ENCODE results near the gene ILKAP.
A peak's percentile ranks its signal among the peaks of the same experiment; 100 is the strongest.

ILKAP gene

DNA sequence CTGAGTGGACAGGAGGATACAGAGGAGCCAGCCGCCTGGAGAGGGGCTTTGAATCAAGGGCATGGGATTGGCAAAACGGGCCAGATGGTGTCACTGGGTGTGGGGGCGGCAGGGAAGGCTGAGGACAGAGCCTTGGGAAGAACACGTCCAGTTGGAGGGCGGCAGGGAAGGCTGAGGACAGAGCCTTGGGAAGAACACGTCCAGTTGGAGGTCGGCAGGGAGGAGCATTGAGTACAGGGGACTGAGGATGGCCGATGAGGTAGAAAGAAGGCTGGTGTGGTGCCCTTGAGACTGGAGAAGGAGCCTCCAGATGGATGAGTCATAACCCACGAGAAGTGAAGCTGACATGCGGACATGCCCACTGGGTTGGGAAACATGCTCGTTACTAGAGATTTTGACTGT, 31.8 kb upstream of the ILKAP start:
- H3K27ac ChIP-seq (ENCODE audit: low read depth, low read length): no peak overlapping the region
- H3K36me3 ChIP-seq (ENCODE audit: insufficient read depth, low read length): no peaks in the 10 kb centered on the region
- no peak overlapping the region for H3K4me3 ChIP-seq (ENCODE audit: low read depth in 1 of 2, low read length in 2 of 2)
- H3K27me3 ChIP-seq (ENCODE audit: control insufficient read depth in 1 of 2, insufficient read depth in 2 of 2, low read length in 2 of 2): no peaks in the 10 kb centered on the region
- H3K9ac ChIP-seq (ENCODE audit: low read length): no peak overlapping the region
- peaks cover 15% of the 10 kb centered on the region for H3K4me1 ChIP-seq (ENCODE audit: insufficient read depth, low read length)
- no peaks in the 10 kb centered on the region for H3K9me3 ChIP-seq (ENCODE audit: low read length)

DNA sequence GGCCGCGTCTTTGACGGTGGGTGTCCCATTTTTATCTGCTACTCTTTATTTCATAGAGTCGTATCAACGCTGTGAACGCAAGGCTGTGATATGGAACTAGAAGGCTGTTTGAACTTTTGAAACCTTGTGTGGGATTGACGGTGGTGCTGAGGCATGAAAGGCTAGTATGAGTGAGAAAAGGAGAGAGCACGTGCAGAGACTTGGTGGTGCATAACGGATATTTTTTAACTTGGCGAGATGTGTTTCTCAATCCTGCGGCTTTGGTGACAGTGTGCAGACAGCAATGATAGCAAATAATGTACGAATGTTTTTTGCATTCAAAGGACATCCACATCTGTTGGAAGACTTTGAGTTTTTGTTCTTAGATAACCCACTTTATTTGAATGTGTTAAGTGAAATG, 30.1 kb upstream of the ILKAP start:
- Histone ChIP-seq H3K27ac (ENCODE audit: low read depth, low read length) (no peak overlapping the region), H3K4me3 (ENCODE audit: low read depth in 1 of 2, low read length in 2 of 2) (no peak overlapping the region), H3K27me3 (ENCODE audit: control insufficient read depth in 1 of 2, insufficient read depth in 2 of 2, low read length in 2 of 2) (no peaks in the 10 kb centered on the region), H3K4me1 (ENCODE audit: insufficient read depth, low read length) (peaks cover 32% of the 10 kb centered on the region), H3K9ac (ENCODE audit: low read length) (no peak overlapping the region), H3K9me3 (ENCODE audit: low read length) (no peaks in the 10 kb centered on the region), H3K36me3 (ENCODE audit: insufficient read depth, low read length) (no peaks in the 10 kb centered on the region)

DNA sequence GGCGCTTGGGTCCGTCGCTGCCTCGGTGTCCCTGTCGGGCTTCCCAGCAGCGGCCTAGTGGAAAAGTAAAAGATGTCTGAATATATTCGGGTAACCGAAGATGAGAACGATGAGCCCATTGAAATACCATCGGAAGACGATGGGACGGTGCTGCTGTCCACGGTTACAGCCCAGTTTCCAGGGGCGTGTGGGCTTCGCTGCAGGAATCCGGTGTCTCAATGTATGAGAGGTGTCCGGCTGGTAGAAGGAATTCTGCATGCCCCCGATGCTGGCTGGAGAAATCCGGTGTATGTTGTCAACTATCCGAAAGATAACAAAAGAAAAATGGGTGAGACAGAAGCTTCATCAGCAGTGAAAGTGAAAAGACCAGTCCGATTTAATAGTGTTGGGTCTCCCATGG, 28.3 kb upstream of the ILKAP start:
- Histone ChIP-seq H3K27ac (ENCODE audit: low read depth, low read length) (no peak overlapping the region), H3K4me3 (ENCODE audit: low read depth in 1 of 2, low read length in 2 of 2) (peak overlapping the region in 1 of 2 donors; percentile 55)

DNA sequence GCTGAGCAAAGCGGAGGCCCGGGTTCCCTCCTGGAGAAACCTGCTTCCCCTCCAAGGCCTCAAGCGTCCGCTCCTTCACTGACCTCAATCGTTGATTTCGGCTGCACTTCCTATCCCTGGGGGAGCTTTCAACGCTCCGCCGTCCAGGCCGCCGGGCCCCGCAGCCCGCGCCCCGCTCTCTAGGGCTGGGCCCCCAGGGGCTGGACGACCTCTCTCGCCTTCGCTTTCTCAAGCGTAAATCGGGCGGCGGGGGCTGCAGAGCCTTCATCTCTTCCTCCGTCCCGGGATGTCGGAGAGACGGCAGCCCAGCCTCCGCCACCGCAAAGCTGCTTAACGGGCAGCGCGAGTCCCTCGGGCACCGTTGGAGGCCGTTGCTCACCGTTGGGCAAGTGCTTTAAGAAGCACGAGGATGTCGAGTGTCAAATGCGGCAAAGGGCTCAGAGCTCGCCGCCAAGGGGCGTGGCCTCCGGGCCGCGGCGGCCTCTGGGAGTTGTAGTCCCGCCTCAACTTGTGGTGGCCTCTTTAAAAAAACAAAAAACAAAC, 27.8 kb upstream of the ILKAP start:
- H3K4me3 ChIP-seq (ENCODE audit: low read depth in 1 of 2, low read length in 2 of 2): peak overlapping the region; percentile 17 to 55
- peak overlapping the region; percentile 21 for H3K9ac ChIP-seq (ENCODE audit: low read length)
- H3K9me3 ChIP-seq (ENCODE audit: low read length): no peaks in the 10 kb centered on the region
- no peaks in the 10 kb centered on the region for H3K36me3 ChIP-seq (ENCODE audit: insufficient read depth, low read length)
- H3K27me3 ChIP-seq (ENCODE audit: control insufficient read depth in 1 of 2, insufficient read depth in 2 of 2, low read length in 2 of 2): no peaks in the 10 kb centered on the region
- peaks cover 47% of the 10 kb centered on the region for H3K4me1 ChIP-seq (ENCODE audit: insufficient read depth, low read length)
- H3K27ac ChIP-seq (ENCODE audit: low read depth, low read length): peak overlapping the region; percentile 27

More for the DNA sequence above, 28.3 kb upstream of the ILKAP start:
- H3K36me3 ChIP-seq (ENCODE audit: insufficient read depth, low read length): no peaks in the 10 kb centered on the region
- peaks cover 43% of the 10 kb centered on the region for H3K4me1 ChIP-seq (ENCODE audit: insufficient read depth, low read length)
- H3K27me3 ChIP-seq (ENCODE audit: control insufficient read depth in 1 of 2, insufficient read depth in 2 of 2, low read length in 2 of 2): no peaks in the 10 kb centered on the region
- no peaks in the 10 kb centered on the region for H3K9me3 ChIP-seq (ENCODE audit: low read length)
- no peak overlapping the region for H3K9ac ChIP-seq (ENCODE audit: low read length)

DNA sequence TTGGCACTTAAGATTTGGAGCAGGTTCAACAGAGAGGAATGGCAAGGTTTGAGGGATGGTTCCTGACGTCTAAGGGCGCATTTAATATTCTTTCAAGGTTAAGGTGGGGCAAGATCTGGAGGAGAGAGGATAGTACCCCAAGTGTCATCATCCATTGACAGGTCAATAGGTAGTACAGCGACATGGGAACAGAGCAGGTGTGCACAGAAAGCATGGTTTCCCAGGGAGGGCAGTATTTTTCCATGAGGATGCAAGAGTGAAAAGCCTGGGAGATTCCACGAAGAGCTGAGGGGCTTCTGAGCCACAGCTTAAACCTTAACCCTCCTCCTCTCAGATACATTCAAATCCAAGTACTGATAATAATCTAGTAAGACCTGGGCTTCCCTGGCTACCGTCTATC, 27.2 kb upstream of the ILKAP start:
- H3K4me3 ChIP-seq (ENCODE audit: low read depth in 1 of 2, low read length in 2 of 2): peak overlapping the region in 1 of 2 donors; percentile 55
- H3K27ac ChIP-seq (ENCODE audit: low read depth, low read length): no peak overlapping the region

DNA sequence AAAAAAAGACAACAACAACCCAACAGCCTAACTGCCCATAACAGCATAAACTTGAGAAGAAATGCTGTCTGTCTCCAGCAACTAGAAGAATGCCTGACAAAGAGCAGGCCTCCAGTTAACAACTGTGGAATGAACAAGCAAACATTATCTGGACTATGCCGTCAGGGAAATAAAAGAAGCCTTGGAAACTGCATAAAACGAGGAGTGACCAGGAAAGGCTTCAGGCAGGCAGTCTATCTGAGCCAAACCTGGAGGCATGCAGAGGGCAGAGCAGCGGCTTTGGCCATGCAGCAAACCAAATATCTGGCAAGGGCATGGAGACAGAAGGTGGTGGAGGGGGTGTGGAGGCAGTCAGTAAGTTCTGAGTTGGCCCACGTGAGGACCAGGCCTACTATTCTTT, 25.2 kb upstream of the ILKAP start:
- Histone ChIP-seq H3K9me3 (ENCODE audit: low read length) (no peaks in the 10 kb centered on the region), H3K4me3 (ENCODE audit: low read depth in 1 of 2, low read length in 2 of 2) (no peak overlapping the region), H3K27ac (ENCODE audit: low read depth, low read length) (peak overlapping the region; percentile 58), H3K9ac (ENCODE audit: low read length) (no peak overlapping the region), H3K36me3 (ENCODE audit: insufficient read depth, low read length) (no peaks in the 10 kb centered on the region), H3K4me1 (ENCODE audit: insufficient read depth, low read length) (peaks cover 56% of the 10 kb centered on the region), H3K27me3 (ENCODE audit: control insufficient read depth in 1 of 2, insufficient read depth in 2 of 2, low read length in 2 of 2) (no peaks in the 10 kb centered on the region)

More for the DNA sequence above, 27.2 kb upstream of the ILKAP start:
- Histone ChIP-seq H3K27me3 (ENCODE audit: control insufficient read depth in 1 of 2, insufficient read depth in 2 of 2, low read length in 2 of 2) (no peaks in the 10 kb centered on the region), H3K9ac (ENCODE audit: low read length) (peak overlapping the region; percentile 21), H3K4me1 (ENCODE audit: insufficient read depth, low read length) (peaks cover 52% of the 10 kb centered on the region), H3K36me3 (ENCODE audit: insufficient read depth, low read length) (no peaks in the 10 kb centered on the region), H3K9me3 (ENCODE audit: low read length) (no peaks in the 10 kb centered on the region)

DNA sequence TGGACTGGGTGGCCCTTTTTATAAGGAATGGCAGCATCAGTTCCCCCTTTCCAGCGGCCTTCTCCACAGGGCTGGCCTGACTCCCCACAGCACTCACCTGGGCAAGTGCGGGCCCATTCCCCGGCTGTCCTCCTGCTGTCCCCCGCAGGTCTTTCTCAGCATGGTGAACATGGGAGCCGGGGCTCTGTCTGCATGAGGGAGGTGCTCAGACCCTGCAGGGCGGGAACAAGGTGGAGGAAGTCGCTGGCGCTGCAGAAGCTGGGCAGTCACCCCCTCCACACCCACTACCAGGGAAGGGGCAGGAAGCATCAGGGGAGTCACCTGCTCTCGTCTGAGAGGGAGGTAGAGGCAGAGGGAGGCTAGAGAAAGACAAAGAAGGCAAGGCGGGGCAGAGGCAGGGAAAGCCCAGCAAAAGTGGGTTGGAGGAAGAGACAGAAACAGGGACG, 24.1 kb upstream of the ILKAP start:
- H3K9me3 ChIP-seq (ENCODE audit: low read length): no peaks in the 10 kb centered on the region
- H3K27me3 ChIP-seq (ENCODE audit: control insufficient read depth in 1 of 2, insufficient read depth in 2 of 2, low read length in 2 of 2): no peaks in the 10 kb centered on the region
- H3K36me3 ChIP-seq (ENCODE audit: insufficient read depth, low read length): no peaks in the 10 kb centered on the region
- no peak overlapping the region for H3K4me3 ChIP-seq (ENCODE audit: low read depth in 1 of 2, low read length in 2 of 2)
- H3K27ac ChIP-seq (ENCODE audit: low read depth, low read length): no peak overlapping the region
- H3K9ac ChIP-seq (ENCODE audit: low read length): no peak overlapping the region
- H3K4me1 ChIP-seq (ENCODE audit: insufficient read depth, low read length): peaks cover 56% of the 10 kb centered on the region

DNA sequence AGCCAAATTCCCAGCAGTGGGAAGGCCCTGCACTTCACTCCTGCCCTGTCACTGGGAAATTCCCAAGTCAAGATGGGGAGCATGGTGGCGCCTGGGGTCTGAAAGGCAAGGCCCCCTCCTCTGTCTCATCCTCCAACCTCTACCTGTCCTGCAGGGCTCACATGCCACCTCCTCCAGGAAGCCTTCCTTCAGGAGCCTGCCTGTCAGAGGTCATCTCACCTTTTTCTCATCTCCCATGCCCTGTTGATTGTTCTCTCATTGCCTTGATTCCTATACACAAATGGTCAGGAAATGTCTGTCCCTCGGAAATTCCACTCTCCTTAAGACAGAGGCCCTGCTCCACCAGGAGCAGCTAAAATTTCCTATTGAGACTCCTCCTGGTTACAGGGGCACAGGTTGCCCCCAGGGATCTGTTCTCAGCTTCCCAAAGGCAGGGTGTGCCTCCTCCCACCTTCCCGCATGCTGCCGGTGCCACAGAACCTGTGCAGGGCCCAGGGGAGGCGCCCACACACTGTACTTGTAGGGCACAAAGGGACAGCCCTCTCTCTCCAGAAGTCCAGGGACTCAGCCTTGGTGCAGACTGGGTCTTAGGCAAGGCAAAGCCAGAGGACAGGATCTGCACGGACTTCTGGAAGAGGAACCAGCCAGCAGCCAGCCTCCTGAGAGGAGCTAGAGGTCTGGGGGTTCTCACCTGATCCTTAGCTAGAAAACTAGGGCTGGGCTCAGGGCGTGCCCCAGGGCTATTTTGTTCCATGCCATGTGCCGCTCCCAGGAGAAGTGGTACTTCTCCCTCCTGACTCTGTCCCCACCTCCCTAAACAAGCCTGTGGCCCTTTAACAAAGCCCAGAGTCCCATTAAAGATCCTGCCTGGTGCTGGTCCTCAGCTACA, 23.4 kb upstream of the ILKAP start:
- H3K9ac ChIP-seq (ENCODE audit: low read length): no peak overlapping the region
- peaks cover 53% of the 10 kb centered on the region for H3K4me1 ChIP-seq (ENCODE audit: insufficient read depth, low read length)
- no peaks in the 10 kb centered on the region for H3K36me3 ChIP-seq (ENCODE audit: insufficient read depth, low read length)
- H3K27ac ChIP-seq (ENCODE audit: low read depth, low read length): peak overlapping the region; percentile 70
- no peaks in the 10 kb centered on the region for H3K9me3 ChIP-seq (ENCODE audit: low read length)
- H3K4me3 ChIP-seq (ENCODE audit: low read depth in 1 of 2, low read length in 2 of 2): no peak overlapping the region
- no peaks in the 10 kb centered on the region for H3K27me3 ChIP-seq (ENCODE audit: control insufficient read depth in 1 of 2, insufficient read depth in 2 of 2, low read length in 2 of 2)

DNA sequence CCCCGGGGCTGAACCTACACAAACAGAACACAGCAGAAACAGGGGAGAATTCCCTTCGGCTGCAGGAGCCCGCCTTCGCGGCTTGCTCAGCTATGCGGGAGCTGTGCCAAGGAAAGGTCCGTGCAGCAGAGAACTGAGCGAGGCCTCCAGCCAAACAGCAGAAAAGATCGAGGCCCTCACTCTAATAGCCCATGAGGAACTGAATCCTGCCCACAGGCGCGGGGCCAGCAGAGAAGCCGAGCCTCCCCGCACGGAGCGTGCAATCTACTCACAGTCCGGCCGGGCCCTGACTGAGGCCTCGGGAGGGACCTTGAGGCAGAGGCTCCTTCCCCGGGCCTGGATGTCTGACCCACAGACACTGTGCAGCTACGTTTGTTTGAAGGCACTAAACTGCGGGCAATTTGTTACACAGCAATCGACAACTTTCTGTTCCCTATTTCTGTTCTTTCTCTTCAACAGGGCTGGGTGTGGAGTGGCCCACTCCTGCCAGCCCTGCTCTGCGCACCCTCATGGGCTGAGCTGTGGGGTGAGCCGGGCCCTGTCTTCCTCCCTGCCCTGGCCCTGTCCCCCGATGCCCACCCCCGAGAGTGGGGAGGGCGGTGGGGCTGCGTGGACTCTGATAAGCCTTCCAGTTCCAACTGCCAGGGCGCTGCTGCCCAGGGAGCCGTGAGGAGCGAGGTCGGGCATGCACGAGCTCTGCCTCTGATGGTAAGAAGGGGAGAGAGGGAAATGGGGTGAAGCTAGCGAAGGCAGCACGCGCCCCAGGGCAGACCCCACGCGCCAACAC, 22.6 kb upstream of the ILKAP start:
- H3K4me1 ChIP-seq (ENCODE audit: insufficient read depth, low read length): peaks cover 48% of the 10 kb centered on the region
- H3K4me3 ChIP-seq (ENCODE audit: low read depth in 1 of 2, low read length in 2 of 2): no peak overlapping the region
- no peak overlapping the region for H3K9ac ChIP-seq (ENCODE audit: low read length)
- H3K27me3 ChIP-seq (ENCODE audit: control insufficient read depth in 1 of 2, insufficient read depth in 2 of 2, low read length in 2 of 2): no peaks in the 10 kb centered on the region
- H3K36me3 ChIP-seq (ENCODE audit: insufficient read depth, low read length): no peaks in the 10 kb centered on the region
- peak overlapping the region; percentile 70 for H3K27ac ChIP-seq (ENCODE audit: low read depth, low read length)
- no peaks in the 10 kb centered on the region for H3K9me3 ChIP-seq (ENCODE audit: low read length)

DNA sequence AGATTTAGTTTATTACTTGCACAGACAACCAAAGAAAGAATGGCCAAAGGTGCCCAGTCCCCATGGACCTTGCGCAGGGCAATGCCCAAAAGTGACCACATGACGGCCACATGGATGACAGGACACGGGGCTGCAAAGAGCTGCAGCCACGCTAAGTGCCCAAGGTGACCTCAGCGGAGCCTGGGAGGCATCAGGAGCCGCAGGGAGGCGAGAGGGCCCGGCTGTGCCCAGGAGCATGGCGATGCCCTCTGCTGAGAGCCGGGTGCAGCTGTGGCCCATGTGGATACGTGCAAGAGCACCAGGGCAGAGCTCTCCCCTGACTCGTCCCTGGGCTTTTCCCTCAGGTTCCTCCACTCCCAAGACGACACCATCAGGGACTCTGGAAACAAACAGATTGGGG, 21.6 kb upstream of the ILKAP start:
- no peaks in the 10 kb centered on the region for H3K9me3 ChIP-seq (ENCODE audit: low read length)
- H3K4me3 ChIP-seq (ENCODE audit: low read depth in 1 of 2, low read length in 2 of 2): no peak overlapping the region
- H3K4me1 ChIP-seq (ENCODE audit: insufficient read depth, low read length): peaks cover 44% of the 10 kb centered on the region
- H3K27me3 ChIP-seq (ENCODE audit: control insufficient read depth in 1 of 2, insufficient read depth in 2 of 2, low read length in 2 of 2): no peaks in the 10 kb centered on the region
- no peaks in the 10 kb centered on the region for H3K36me3 ChIP-seq (ENCODE audit: insufficient read depth, low read length)
- no peak overlapping the region for H3K9ac ChIP-seq (ENCODE audit: low read length)
- H3K27ac ChIP-seq (ENCODE audit: low read depth, low read length): peak overlapping the region; percentile 70

DNA sequence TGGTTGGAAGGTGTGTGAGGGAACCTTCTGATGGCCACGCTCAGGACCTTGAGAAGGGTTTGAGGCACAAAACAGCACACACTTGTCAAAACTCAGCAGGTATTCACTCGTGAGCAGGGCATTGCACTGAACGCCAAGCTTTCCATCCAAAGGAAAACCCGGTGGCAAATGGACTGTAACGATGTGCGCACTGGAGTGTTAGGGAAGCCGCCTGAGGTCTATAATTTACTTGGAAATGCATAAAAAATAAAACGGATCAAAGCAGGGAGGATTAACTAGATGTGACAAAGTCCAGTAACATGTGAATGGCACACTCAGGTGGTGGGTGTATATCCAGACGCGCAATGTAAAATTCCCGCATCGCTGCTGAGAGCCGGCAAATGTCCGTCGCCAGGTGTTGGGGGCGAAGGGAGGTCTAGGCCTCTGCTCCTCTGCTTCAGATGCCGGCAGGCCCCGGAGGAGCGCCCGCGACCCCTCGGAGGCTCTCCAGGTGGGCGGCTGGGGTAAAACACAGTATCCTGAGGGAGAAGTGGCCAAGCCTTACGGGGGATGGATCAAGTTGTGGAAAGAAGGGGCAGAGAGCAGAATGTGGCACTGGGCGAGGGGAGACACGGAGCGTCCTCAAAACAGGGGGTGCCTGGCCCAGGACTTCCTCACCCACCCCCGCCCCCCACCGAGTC, 21.0 kb upstream of the ILKAP start:
- Histone ChIP-seq H3K27me3 (ENCODE audit: control insufficient read depth in 1 of 2, insufficient read depth in 2 of 2, low read length in 2 of 2) (no peaks in the 10 kb centered on the region), H3K36me3 (ENCODE audit: insufficient read depth, low read length) (no peaks in the 10 kb centered on the region), H3K27ac (ENCODE audit: low read depth, low read length) (no peak overlapping the region)

More for the DNA sequence above, 21.0 kb upstream of the ILKAP start:
- no peaks in the 10 kb centered on the region for H3K9me3 ChIP-seq (ENCODE audit: low read length)
- peaks cover 38% of the 10 kb centered on the region for H3K4me1 ChIP-seq (ENCODE audit: insufficient read depth, low read length)
- H3K9ac ChIP-seq (ENCODE audit: low read length): no peak overlapping the region
- no peak overlapping the region for H3K4me3 ChIP-seq (ENCODE audit: low read depth in 1 of 2, low read length in 2 of 2)

Measured in muscle layer of colon (tissue), 2 donors.